Suprapubic skin (tissue), 4 donors: ENCODE measurements around the gene C4orf51. TPM values are rescaled to one million over a fixed set of nuclear protein-coding genes. Genes with fewer than 3 reads are reported as not detected.

Source experiments
- DNase-seq, 2 donors: peaks; one replicate each; pipeline ENCODE4 v3.0.0-alpha.2; 2019; ENCODE audit warnings: low spot score in 2 of 2
- H3K27ac ChIP-seq: fragments of 200-600 bp; sonication (generic); one replicate; pipeline ENCODE4 v1.5.1; 2019
- H3K27me3 ChIP-seq: fragments of 200-600 bp; sonication (generic); one replicate; pipeline ENCODE4 v1.5.1; 2019
- H3K36me3 ChIP-seq: fragments of 200-600 bp; sonication (generic); one replicate; pipeline ENCODE4 v1.5.1; 2019
- H3K4me1 ChIP-seq: fragments of 200-600 bp; sonication (generic); one replicate; pipeline ENCODE4 v1.5.1; 2019
- H3K4me3 ChIP-seq: fragments of 200-600 bp; sonication (generic); one replicate; pipeline ENCODE4 v1.5.1; 2019; ENCODE audit warnings: mild to moderate bottlenecking
- H3K9me3 ChIP-seq: fragments of 200-600 bp; sonication (generic); one replicate; pipeline ENCODE4 v1.5.1; 2019
- EP300 ChIP-seq: sonication (generic); formaldehyde crosslinking; IDR thresholded peaks from one replicate; pipeline ENCODE4 v1.6.1; 2017; ENCODE audit warnings: antibody characterized with exemption
- POLR2A ChIP-seq, 2 donors: fragments of 450-650 bp; IDR thresholded peaks; one replicate each; pipeline ENCODE4 v1.6.1; 2017; ENCODE audit warnings: antibody characterized with exemption in 2 of 2, mild to moderate bottlenecking in 2 of 2, moderate library complexity in 2 of 2
- POLR2AphosphoS5 ChIP-seq, 3 donors: sonication (generic); formaldehyde crosslinking; IDR thresholded peaks; one replicate each; pipeline ENCODE4 v1.6.1; 2017; ENCODE audit warnings: antibody characterized with exemption in 3 of 3
- WGBS: methylation state at CpG from one replicate; pipeline ENCODE4 v1.1.5; 2018; 5-methylcytosine and 5-hydroxymethylcytosine counted together
- total RNA-seq, 4 donors: library from RNA; depleted of rRNA; stranded (reverse); fragments of >200 nt; gene quantifications; one replicate each; pipeline ENCODE4 v1.1.0, GENCODE V29; 2016
- TF ChIP-seq, protein P1 (sequence below), 2 donors: fragments of 200-600 bp in 1 of 2; fragments of 450-650 bp in 1 of 2; sonication (generic) in 1 of 2; IDR thresholded peaks; one replicate each; pipeline ENCODE4 v1.5.1; 2016 to 2019; ENCODE audit warnings: antibody characterized with exemption in 2 of 2, mild to moderate bottlenecking in 1 of 2, moderate library complexity in 1 of 2

Gene C4orf51
- total RNA-seq, 4 donors from 2014 or later, result not detected

GRCh38 chr4:145736241-145736831 is 56.4 kb downstream of the C4orf51 start:
- Histone ChIP-seq H3K27ac (peak overlapping the region; percentile 97), H3K9me3 (no peaks in the 10 kb centered on the region), H3K27me3 (no peaks in the 10 kb centered on the region), H3K36me3 (no peaks in the 10 kb centered on the region), H3K4me3 (no peak overlapping the region), H3K4me1 (peaks cover 48% of the 10 kb centered on the region)
- 28% methylated on average over 6 of the region's 9 CpGs for WGBS
- no peak for TF ChIP-seq POLR2A (IDR thresholded peaks at IDR 0.05)
- TF ChIP-seq EP300, result no peak
- no peak for TF ChIP-seq POLR2AphosphoS5 (IDR thresholded peaks at IDR 0.05)
- TF ChIP-seq, protein P1, sequence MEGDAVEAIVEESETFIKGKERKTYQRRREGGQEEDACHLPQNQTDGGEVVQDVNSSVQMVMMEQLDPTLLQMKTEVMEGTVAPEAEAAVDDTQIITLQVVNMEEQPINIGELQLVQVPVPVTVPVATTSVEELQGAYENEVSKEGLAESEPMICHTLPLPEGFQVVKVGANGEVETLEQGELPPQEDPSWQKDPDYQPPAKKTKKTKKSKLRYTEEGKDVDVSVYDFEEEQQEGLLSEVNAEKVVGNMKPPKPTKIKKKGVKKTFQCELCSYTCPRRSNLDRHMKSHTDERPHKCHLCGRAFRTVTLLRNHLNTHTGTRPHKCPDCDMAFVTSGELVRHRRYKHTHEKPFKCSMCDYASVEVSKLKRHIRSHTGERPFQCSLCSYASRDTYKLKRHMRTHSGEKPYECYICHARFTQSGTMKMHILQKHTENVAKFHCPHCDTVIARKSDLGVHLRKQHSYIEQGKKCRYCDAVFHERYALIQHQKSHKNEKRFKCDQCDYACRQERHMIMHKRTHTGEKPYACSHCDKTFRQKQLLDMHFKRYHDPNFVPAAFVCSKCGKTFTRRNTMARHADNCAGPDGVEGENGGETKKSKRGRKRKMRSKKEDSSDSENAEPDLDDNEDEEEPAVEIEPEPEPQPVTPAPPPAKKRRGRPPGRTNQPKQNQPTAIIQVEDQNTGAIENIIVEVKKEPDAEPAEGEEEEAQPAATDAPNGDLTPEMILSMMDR (IDR thresholded peaks at IDR 0.05), result no peak
- no peak for DNase-seq

GRCh38 chr4:145739845-145740244 is 59.9 kb downstream of the C4orf51 start:
- no peak for DNase-seq

GRCh38 chr4:145740806-145741205 is 60.9 kb downstream of the C4orf51 start:
- no peaks in the 10 kb centered on the region for H3K9me3 ChIP-seq
- 88% methylated on average over 2 of the region's 2 CpGs for WGBS
- DNase-seq, result no peak
- no peaks in the 10 kb centered on the region for H3K36me3 ChIP-seq
- H3K27me3 ChIP-seq, result no peaks in the 10 kb centered on the region
- H3K4me1 ChIP-seq, result peaks cover 12% of the 10 kb centered on the region
- H3K4me3 ChIP-seq, result no peak overlapping the region
- H3K27ac ChIP-seq, result no peak overlapping the region
- TF ChIP-seq, protein P1 (IDR thresholded peaks at IDR 0.05), result no peak
- no peak for TF ChIP-seq EP300

More at GRCh38 chr4:145739845-145740244, 59.9 kb downstream of the C4orf51 start:
- 56% methylated on average over 5 of the region's 5 CpGs for WGBS
- H3K4me1 ChIP-seq, result peaks cover 21% of the 10 kb centered on the region
- no peaks in the 10 kb centered on the region for H3K27me3 ChIP-seq
- TF ChIP-seq POLR2A (IDR thresholded peaks at IDR 0.05) (no peak), EP300 (no peak), POLR2AphosphoS5 (IDR thresholded peaks at IDR 0.05) (no peak)
- TF ChIP-seq, protein P1 (IDR thresholded peaks at IDR 0.05), result no peak
- no peak overlapping the region for H3K4me3 ChIP-seq
- H3K27ac ChIP-seq, result no peak overlapping the region
- no peaks in the 10 kb centered on the region for H3K36me3 ChIP-seq
- H3K9me3 ChIP-seq, result no peaks in the 10 kb centered on the region

GRCh38 chr4:145743641-145744040 is 63.7 kb downstream of the C4orf51 start:
- Histone ChIP-seq H3K4me3 (no peak overlapping the region), H3K27me3 (no peaks in the 10 kb centered on the region), H3K4me1 (no peaks in the 10 kb centered on the region), H3K27ac (no peak overlapping the region), H3K36me3 (no peaks in the 10 kb centered on the region), H3K9me3 (no peaks in the 10 kb centered on the region)
- DNase-seq, result no peak
- WGBS, result 98% methylated on average over 2 of the region's 2 CpGs
- TF ChIP-seq EP300, result no peak
- TF ChIP-seq, protein P1 (IDR thresholded peaks at IDR 0.05), result no peak
- TF ChIP-seq POLR2A (IDR thresholded peaks at IDR 0.05), result no peak
- TF ChIP-seq POLR2AphosphoS5 (IDR thresholded peaks at IDR 0.05), result no peak

DNA sequence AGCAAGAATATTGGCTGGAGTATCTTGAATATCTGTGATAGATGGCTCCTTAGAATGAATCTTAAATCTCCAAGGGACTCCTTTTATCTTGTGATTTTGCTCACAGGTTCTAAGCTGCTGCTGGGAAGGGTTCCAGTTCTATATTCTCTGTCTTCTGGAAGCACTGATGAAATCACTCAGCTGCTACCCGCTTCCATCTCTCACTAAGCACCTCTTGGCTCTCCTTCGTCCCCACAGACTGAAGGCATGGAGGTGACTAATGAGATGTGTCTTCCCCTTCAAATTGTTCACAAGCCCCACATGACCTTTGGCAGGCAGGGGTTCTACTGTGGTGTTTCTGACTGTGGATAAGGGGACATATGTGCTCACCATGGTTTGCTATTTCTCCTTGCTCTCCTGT is 75.9 kb downstream of the C4orf51 start:
- Histone ChIP-seq H3K4me3 (no peak overlapping the region), H3K27ac (no peak overlapping the region), H3K27me3 (no peaks in the 10 kb centered on the region), H3K4me1 (no peaks in the 10 kb centered on the region), H3K9me3 (no peaks in the 10 kb centered on the region), H3K36me3 (peaks cover 3% of the 10 kb centered on the region)
- no peak for DNase-seq
- WGBS, result 87% methylated on average over 2 of the region's 2 CpGs
- TF ChIP-seq POLR2AphosphoS5 (IDR thresholded peaks at IDR 0.05) (no peak), EP300 (no peak), POLR2A (IDR thresholded peaks at IDR 0.05) (no peak)
- TF ChIP-seq, protein P1 (IDR thresholded peaks at IDR 0.05), result no peak
